GM12878 (cell line): ENCODE data around the gene NRM. TPM values are rescaled to one million over a fixed set of nuclear protein-coding genes. Genes with fewer than 3 reads are reported as not detected.

Source experiments
- ATAC-seq: fragments of 200-7000 bp; cut with Tn5 transposase; 3 replicates; pipeline ENCODE4 v1.9.1; 2020; ENCODE audit warnings: mild to moderate bottlenecking, moderate library complexity
- BruUV-seq: library from RNA; stranded (reverse); fragments of 400-500 nt; replicated peaks from 2 replicates; lab custom pipeline; 2021; lab: Mats Ljungman, UMichigan
- CTCF ChIA-PET: fragments of 300-600 bp; sonication (Branson Sonifier 250); formaldehyde crosslinking; extraction: SDS; loops from one replicate; lab custom pipeline; 2021; ENCODE audit warnings: inconsistent platforms; lab: Yijun Ruan, JAX
- POLR2A ChIA-PET: fragments of 350-600 bp; formaldehyde crosslinking; extraction: SDS; loops from one replicate; lab custom pipeline; 2021; ENCODE audit warnings: inconsistent platforms; lab: Charles Lee
- RAD21 ChIA-PET: fragments of 300-600 bp; sonication (Branson Sonifier 250); formaldehyde crosslinking; loops from one replicate; lab custom pipeline; 2023; ENCODE audit warnings: antibody characterized with exemption; ENCODE audit not compliant: unreplicated experiment; lab: Charles Lee
- SMC1A ChIA-PET: fragments of 300-600 bp; sonication (Branson Sonifier 250); formaldehyde crosslinking; loops from one replicate; lab custom pipeline; 2023; ENCODE audit not compliant: unreplicated experiment, uncharacterized antibody; lab: Charles Lee
- DNase-seq: peaks from one replicate; pipeline ENCODE4 v3.0.0-alpha.2; 2011; ENCODE audit warnings: low read depth, low spot score
- FAIRE-seq: peaks from 3 replicates; lab custom pipeline; 2011; peaks lifted over from hg19 to GRCh38; lab: Jason Lieb, UNC
- H2AFZ ChIP-seq: 2 replicates; pipeline ENCODE4 v1.6.0; 2011; ENCODE audit warnings: low read depth, low read length, control low read depth; ENCODE audit not compliant: control insufficient read depth
- H3K27ac ChIP-seq: 2 replicates; pipeline ENCODE4 v1.5.1; 2011; ENCODE audit warnings: control low read depth; ENCODE audit not compliant: control insufficient read depth, insufficient read depth
- H3K27me3 ChIP-seq, 2 experiments: replicated peaks in 1 of 2; 2 replicates each; pipeline versions ENCODE4 v1.6.0 to v1.6.1; 2011; ENCODE audit warnings: low read length in 1 of 2; ENCODE audit not compliant: control insufficient read depth in 2 of 2, insufficient read depth in 2 of 2
- H3K36me3 ChIP-seq, 2 experiments: 2 replicates each; pipeline ENCODE4 v1.5.1; 2011; ENCODE audit warnings: low read length in 1 of 2; ENCODE audit not compliant: control insufficient read depth in 2 of 2, insufficient read depth in 2 of 2
- H3K4me1 ChIP-seq: 2 replicates; pipeline ENCODE4 v1.6.1; 2011; ENCODE audit warnings: mild to moderate bottlenecking, low read length, moderate library complexity, mixed read lengths; ENCODE audit not compliant: control insufficient read depth, insufficient read depth
- H3K4me2 ChIP-seq: 2 replicates; pipeline ENCODE4 v1.6.0; 2011; ENCODE audit warnings: control low read depth; ENCODE audit not compliant: control insufficient read depth, insufficient read depth
- H3K4me3 ChIP-seq: fragments of 200-600 bp; sonication (generic); 2 replicates; pipeline ENCODE4 v1.5.1; 2016
- H3K79me2 ChIP-seq: 2 replicates; pipeline ENCODE4 v1.6.0; 2011; ENCODE audit warnings: low read length; ENCODE audit not compliant: control insufficient read depth, insufficient read depth
- H3K9ac ChIP-seq: 2 replicates; pipeline ENCODE4 v1.8.0; 2011; ENCODE audit warnings: low read length, control low read depth, mixed read lengths; ENCODE audit not compliant: control insufficient read depth, insufficient read depth
- H3K9me3 ChIP-seq: replicated peaks from 3 replicates; pipeline ENCODE4 v1.5.1; 2011; ENCODE audit warnings: mild to moderate bottlenecking, low read length; ENCODE audit not compliant: control insufficient read depth, insufficient read depth
- H4K20me1 ChIP-seq: 2 replicates; pipeline ENCODE4 v1.6.0; 2011; ENCODE audit not compliant: control insufficient read depth, insufficient read depth
- IRF4 ChIP-seq: IDR thresholded peaks from 2 replicates; pipeline ENCODE4 v1.6.1; 2011; ENCODE audit warnings: low read depth, low read length
- MYC ChIP-seq: IDR thresholded peaks from 2 replicates; pipeline ENCODE4 v1.6.1; 2011; ENCODE audit warnings: mild to moderate bottlenecking, low read length, moderate library complexity, inconsistent platforms; ENCODE audit not compliant: insufficient read depth, insufficient replicate concordance, insufficient read length, severe bottlenecking
- NFYB ChIP-seq: IDR thresholded peaks from 2 replicates; pipeline ENCODE4 v1.6.1; 2011; ENCODE audit warnings: low read depth, mild to moderate bottlenecking, low read length, improper control_type of control experiment, moderate library complexity; ENCODE audit not compliant: insufficient read depth
- RELA ChIP-seq: fragments of 450-650 bp; IDR thresholded peaks from 2 replicates; pipeline ENCODE4 v1.8.0; 2014; ENCODE audit warnings: borderline replicate concordance; ENCODE audit not compliant: partially characterized antibody
- SMARCA5 ChIP-seq: fragments of 450-650 bp; IDR thresholded peaks from 2 replicates; pipeline ENCODE4 v1.6.1; 2017; ENCODE audit warnings: mild to moderate bottlenecking
- SUZ12 ChIP-seq: fragments of 200-600 bp; sonication (generic); IDR thresholded peaks from one replicate; pipeline ENCODE4 v1.6.1; 2018; ENCODE audit warnings: antibody characterized with exemption, mild to moderate bottlenecking; ENCODE audit not compliant: unreplicated experiment
- ZNF274 ChIP-seq: IDR thresholded peaks from one replicate; pipeline ENCODE4 v1.8.0; 2011; ENCODE audit not compliant: insufficient read length, insufficient read depth
- ZZZ3 ChIP-seq: IDR thresholded peaks from 2 replicates; pipeline ENCODE4 v1.6.1; 2011; ENCODE audit warnings: low read depth; ENCODE audit not compliant: control insufficient read depth, insufficient read length
- WGBS: methylation state at CpG from one replicate; pipeline ENCODE4 v1.1.6; 2016; ENCODE audit warnings: low lambda C conversion rate; ENCODE audit not compliant: insufficient replicate concordance, insufficient coverage; ENCODE audit errors: missing lambda C conversion rate; 5-methylcytosine and 5-hydroxymethylcytosine counted together
- in situ Hi-C: fragments of 300-500 bp; cut with MboI; formaldehyde crosslinking; loops from 9 replicates; pipeline ENCODE4 v1.14.3; 2018; ENCODE audit warnings: mixed read lengths
- intact Hi-C: fragments of 100-400 bp; cut with micrococcal nuclease; formaldehyde crosslinking; loops from one replicate; pipeline ENCODE4 v1.14.2; 2022; ENCODE audit not compliant: unreplicated experiment
- polyA plus RNA-seq, 11 experiments: library from polyadenylated mRNA; depleted of rRNA in 4 of 11; unstranded in 6 of 11; stranded (reverse) in 5 of 11; fragments of >200 nt; fragmentation: Nextera tagmentation in 4 of 11; fragmentation: Illumina TruSeq in 1 of 11; extraction: Ambion mirVana in 4 of 11; extraction: Trizol in 1 of 11; gene quantifications; 1 replicate in 1 of 11; 2 replicates in 10 of 11; pipeline versions ENCODE4 v1.2.1 to v1.2.3, GENCODE V29; 2011 to 2016; ENCODE audit warnings: inconsistent platforms in 2 of 11, missing spikeins in 2 of 11, low read depth in 1 of 11
- total RNA-seq, 4 experiments: library from RNA; depleted of rRNA in 3 of 4; stranded (reverse); fragments of >200 nt in 3 of 4; fragmentation: Illumina TruSeq in 1 of 4; extraction: Trizol in 1 of 4; gene quantifications; 2 replicates each; pipeline versions ENCODE4 v1.2.1 to v1.2.3, GENCODE V29; 2013 to 2021

Gene NRM
- total and polyA plus RNA-seq, 10 of the 15 experiments (the other 5 are each of a cell fraction or from before 2014, with no cell fraction given), result 15.4 to 46.7 (median 29.0) TPM

DNA sequence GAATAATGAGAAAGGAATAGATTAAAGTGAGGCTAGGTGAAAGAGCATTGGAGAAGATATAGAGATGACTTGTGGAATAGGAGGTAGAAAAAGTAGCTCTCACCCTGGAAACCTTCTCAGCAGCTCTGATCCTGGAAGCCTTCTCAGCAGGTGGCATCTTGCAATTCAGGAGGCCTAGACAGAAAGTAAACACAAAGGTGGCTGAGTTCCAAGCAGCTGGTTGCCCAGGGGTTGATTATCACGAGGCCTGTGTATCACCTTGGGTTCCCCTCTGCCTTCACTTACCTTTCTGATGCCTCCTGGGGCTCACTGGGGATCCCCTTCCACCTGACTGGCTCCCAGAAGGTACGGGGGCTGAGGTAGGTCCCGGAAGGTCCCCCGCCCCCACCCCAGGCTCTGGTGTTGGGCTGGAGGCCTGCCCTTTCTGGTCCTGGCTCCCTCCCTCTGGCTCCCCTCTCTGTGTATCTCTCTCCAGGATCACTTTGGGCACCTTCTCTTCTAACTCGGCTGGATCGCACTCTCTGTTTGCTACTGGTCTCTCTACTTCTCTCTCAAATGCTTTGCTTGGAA lies 16.6 kb upstream of the NRM start:
- Histone ChIP-seq H3K4me3 (no peak overlapping the region), H3K9ac (no peak overlapping the region), H3K79me2 (no peaks in the 10 kb centered on the region; the same call in none of the 2 replicates), H3K27ac (no peak overlapping the region), H3K36me3 (peaks cover 4 to 12% of the 10 kb centered on the region in 2 experiments), H4K20me1 (no peaks in the 10 kb centered on the region), H3K9me3 (no peaks in the 10 kb centered on the region), H2AFZ (no peak overlapping the region), H3K27me3 (no peaks in the 10 kb centered on the region), H3K4me1 (peaks cover 18% of the 10 kb centered on the region), H3K4me2 (no peak overlapping the region)
- intact Hi-C loops (no loop called here), in situ Hi-C loops (no loop called here)
- DNase-seq (no peak), ATAC-seq (no peak), FAIRE-seq (no peak)
- no TSS peak for BruUV-seq
- ChIA-PET RAD21 (no interaction called here), CTCF (interaction anchor here (0.9 to 1.2 kb wide), 3 partner anchors 10 to 27 kb away, joined by 3 to 4 read pairs (median 3); no protein-coding TSS in a partner anchor), SMC1A (no interaction called here), POLR2A (interaction anchor here (1.8 to 2.3 kb wide), 2 partner anchors 10 to 15 kb away, joined by 4 to 7 read pairs; no protein-coding TSS in a partner anchor)
- no peak for TF ChIP-seq SMARCA5
- no peak for TF ChIP-seq SUZ12
- no peak for TF ChIP-seq ZZZ3
- TF ChIP-seq IRF4, result no peak
- no peak for TF ChIP-seq RELA
- no peak for TF ChIP-seq MYC
- TF ChIP-seq NFYB, result no peak
- TF ChIP-seq ZNF274, result no peak
- WGBS, result 38% methylated on average over 6 of the region's 6 CpGs
